NCI-H2171 treated with DMSO at 0.1 percent for 48 hours (cell line): Measurements from ENCODE around the gene PARD3B.
A peak's percentile ranks its signal among the peaks of the same experiment; 100 is the strongest.
"Not testable (repeated sequence)": the region's sequence is repeated elsewhere in the genome, so short reads cannot be mapped to it uniquely, and the experiment has no call there.

Experiments
- DNase-seq: peaks from one replicate; lab custom pipeline; 2025; lab: John Stamatoyannopoulos, UW

Gene PARD3B

DNA sequence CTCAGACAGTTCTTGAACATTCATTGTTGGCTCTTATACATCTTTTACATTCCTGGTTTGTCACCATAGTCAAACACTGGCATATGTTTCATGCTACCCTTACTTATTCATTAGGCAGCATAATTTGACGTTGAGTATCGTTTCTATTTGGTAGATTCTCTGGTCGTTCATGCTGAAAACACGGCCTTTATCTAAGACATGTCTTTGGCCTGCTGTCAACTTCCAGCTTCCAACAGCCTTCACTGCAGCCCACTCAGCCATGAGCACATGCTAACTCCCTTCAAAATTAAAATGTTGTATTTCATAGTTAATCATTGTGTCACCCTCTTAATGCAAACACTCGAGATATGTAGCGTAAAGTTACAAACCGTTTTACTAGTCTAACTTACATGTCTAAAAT lies 644.0 kb downstream of the PARD3B start:
- peak; percentile 70 for DNase-seq

- DNase-seq: no peak
Observed at GRCh38 chr2:205190528-205190927, 645.3 kb downstream of the PARD3B start.

DNA sequence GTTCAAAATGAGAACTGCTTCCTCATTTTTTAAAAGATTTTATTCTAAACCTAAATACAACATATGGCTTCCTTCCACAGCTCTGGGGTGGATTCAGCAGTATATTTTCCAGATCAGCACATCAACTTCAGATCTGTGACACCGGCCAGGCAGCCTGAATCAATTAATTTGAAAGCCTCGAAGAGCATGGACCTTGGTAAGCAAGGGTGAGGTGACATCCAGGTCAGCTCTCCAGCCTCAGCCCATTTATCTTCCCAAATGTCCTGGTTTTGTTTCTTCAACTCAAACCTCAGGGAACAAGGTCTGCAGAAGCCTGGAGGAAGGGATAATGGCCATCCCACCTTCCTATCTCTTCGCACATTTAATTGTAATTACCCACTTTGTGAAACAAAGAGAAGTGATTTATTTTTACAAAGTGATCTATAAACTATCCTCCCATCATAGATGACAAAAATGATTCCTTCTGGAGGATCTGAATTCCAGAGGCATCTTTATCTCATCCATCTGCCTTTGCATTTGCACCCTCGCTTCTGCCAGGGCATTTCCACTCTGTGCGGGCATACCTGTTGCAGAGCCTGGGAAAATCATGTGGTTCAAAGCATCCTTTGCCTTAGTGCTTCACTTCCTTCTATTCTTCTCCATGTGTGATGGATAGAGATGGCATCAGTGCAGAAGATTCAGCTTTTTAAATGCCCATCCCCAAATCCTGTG lies 648.0 kb downstream of the PARD3B start:
- no peak for DNase-seq

DNA sequence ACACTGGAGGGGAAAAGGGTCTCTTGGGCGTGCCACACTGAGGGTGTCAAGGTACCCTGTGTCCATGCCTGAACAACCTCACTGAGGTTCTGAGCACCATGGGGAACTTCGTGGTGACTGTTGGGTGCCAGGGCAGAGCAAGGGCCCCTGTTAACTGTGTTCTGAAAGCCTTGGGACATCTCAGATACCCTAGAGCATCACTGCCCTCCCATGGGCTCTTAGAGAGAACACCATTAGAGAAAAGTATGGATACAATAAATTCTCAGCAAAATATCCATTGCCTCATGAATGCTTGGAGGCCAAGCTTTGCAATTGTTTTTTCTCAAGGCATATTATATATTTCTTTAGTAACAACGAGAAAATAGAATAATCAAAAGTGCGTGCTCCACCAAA lies 648.6 kb downstream of the PARD3B start:
- DNase-seq: no peak

GRCh38 chr2:205197468-205198139 lies 652.3 kb downstream of the PARD3B start:
- peak; percentile 20 for DNase-seq

GRCh38 chr2:205198140-205198525 lies 652.9 kb downstream of the PARD3B start:
- DNase-seq: no peak

- DNase-seq: no peak
Observed at GRCh38 chr2:205199165-205199850, 654.0 kb downstream of the PARD3B start.

DNA sequence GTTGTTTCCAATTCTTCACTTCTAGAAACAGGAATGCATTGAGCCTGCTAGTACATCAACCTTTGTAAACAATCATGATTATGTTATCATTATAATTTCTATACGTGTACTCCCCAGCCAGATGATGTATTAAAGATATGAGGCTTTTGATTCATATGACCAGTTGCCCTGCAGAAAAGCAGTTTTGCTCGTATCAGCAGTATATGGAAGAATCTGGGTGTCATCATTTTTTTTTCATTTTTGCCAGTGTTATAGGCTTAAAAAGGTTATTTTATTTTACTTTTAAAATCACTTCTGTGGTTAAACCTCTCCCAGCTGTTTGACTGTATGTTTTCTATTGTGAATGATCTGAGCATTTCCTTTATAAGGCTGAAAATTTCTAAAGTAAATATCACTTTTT lies 665.2 kb downstream of the PARD3B start:
- no peak for DNase-seq

DNA sequence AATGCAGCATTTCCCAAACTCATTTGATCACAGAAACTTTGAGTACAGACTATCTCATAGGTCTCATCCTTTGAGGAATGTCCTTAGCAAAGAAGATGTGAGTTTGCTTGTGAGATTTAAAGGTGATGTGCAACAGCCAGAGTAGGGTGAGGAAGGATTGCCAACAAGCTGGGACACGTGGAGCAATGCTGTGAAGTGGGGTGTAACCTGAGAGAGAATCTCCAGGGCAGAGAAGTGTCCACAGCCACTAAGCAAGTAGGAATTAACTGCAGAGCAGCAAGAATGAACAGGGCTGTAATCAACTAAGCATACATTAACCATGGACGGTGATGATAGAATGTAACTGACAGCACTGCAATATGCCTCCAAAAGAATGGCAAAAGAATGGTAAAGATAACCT lies 667.1 kb downstream of the PARD3B start:
- DNase-seq: peak; percentile 21

DNA sequence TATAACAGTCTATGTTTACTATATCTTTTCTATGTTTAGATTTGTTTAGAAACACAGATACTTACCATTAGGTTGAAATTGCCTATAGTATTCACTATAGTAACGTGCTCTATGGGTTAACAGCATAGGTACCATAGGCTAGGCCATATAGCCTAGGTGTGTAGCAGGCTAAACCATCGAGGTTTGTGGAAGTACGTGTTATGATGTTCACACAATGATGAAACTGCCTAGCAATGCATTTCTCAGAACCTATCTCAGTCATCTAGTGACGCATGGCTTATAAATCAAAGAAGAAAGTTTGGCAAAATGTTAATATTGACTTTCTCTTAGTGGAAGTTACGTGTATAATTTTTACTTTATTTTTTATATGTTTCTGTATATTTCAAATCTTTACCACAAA lies 670.8 kb downstream of the PARD3B start:
- DNase-seq: no peak

GRCh38 chr2:205216580-205216979 lies 671.3 kb downstream of the PARD3B start:
- DNase-seq: no peak

DNA sequence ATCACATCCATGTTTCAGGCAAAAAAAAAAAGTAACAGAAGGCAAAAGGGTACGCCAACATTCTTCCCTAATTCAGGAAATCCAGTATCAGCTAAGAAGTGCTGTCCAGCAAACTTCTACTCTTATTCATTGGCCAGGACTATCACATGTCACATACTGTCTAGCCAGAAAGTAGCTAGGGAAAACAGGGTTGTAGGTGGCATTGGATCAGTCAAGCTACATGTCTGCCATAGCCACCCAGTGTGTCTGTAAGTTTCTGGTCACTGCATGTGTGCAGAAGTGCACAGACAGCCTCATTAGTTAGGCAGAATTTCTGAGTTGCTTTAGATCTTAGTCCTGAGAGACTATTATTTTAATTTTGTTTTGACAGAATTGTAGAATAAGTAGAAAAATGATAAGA lies 671.7 kb downstream of the PARD3B start:
- DNase-seq: no peak

DNA sequence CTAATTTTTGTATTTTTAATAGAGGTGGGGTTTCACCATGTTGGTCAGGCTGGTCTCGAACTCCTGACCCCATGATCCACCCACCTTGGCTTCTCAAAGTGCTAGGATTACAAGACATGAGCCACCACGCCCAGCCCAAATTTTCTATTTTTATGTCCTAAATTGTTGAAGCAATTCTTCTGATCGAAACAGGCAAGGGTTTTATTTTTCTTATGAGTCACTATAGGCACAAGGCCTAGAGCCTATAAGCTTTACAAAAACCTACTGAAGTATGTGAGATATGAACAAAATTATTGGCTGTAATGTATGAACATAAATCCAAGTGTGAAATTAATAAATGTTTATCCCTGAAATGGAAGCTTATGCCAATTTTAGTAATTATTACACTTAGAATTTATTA lies 672.8 kb downstream of the PARD3B start:
- DNase-seq: no peak

DNA sequence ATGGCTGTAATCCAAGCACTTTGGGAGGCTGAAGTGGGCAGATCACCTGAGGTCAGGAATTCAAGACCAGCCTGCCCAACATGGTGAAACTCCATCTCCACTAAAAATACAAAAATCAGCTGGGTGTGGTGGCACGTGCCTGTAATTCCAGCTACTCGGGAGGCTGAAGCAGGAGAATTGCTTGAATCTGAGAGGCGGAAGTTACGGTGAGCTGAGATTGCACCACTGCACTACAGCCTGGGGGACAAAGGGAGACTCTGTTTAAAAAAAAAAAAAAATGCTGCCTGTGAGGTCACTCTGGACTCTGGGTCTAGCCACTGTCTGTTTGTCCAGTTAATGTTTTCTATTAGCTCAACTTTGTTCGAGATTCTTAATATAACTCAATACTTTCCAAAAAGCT lies 673.5 kb downstream of the PARD3B start:
- not testable (repeated sequence) for DNase-seq

DNA sequence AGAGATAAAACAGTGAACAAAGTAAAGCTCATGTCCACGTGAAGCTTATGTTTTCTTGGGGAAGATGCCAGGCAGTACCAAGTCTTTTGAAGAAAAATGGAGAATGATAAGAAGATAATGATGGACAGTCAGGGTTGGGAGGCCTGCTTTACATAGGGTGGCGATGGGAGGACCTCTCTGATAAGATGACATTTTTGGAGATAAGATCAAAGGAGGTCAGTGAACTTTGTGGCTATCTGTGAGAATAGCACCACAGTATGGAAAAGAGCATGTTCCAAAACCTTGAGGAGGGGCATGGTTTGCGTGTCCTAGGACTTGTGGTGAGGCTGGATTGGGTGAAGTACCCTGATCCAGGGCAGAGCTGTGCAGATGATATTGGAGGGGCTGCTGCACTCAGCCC lies 675.3 kb downstream of the PARD3B start:
- DNase-seq: no peak

DNA sequence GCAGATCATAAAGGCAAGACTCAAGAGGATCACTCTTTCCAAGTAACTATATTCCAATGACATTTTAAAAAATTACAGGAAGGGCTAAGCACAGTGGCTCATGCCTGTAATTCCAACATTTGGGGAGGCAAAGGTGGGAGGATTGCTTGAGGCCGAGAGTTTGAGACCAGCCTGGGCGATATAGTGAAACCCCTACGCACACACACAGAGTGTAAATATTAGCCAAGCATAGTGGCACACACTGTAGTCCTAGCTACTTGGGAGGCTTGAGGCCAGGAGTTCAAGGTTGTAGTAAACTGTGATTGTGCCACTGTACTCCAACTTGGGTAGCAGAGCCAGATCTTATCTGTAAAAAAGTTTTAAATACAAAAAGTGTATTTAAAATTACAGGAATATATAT lies 686.8 kb downstream of the PARD3B start:
- no peak for DNase-seq

DNA sequence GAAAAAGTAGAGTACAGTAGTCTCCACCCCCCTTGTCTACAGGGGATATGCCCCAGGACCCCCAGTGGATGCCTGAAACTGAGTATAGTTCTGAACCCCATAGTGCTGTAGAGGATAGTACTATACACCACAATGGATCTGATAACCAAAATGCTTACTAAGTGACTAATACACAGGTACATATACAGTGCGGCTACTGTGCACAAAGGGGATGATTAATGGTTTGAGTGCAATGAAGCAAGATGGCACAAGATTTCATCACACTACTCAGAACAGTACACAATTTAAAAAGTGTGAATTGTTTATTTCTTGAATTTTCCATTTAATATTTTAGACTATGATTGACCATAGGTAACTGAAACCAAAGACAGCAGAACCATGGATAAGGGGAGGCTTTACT lies 690.2 kb downstream of the PARD3B start:
- no peak for DNase-seq

DNA sequence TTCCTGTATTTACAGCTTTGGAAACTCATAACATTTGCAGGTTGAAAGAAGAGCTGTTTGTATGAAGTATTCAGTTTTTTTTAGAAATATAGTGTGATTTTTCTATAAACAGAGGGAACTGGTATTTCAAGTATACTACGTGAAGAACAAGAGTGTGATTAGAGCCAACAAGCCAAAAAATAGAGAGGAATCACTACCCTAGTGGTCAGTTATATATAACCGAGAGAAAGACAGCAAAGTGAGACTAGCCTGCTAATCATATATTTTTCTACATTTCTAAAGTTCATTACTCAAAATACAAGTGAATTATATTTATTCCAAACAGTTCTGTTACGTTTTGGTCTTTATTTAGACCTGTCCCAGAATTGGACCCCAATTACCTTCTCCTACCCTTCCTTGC lies 692.2 kb downstream of the PARD3B start:
- no peak for DNase-seq

DNA sequence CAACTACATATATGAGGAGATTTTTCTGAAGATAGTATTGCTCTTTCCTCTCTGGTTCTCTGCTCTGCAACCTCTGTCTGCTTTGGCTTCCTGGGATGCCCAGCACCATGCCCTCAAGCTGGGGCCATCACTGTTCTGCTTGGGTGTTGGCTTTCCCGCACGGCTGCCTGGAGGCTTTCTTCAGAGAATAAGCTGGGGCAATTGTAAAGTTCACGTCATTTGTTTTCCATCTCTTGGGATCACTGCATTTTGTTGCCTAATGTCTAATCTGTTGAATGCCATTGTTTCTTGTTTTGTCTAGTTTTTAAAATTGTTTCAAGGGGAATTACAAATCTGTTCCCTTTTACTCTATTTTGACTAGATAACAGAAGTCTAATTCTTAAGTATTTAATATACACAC lies 699.7 kb downstream of the PARD3B start:
- DNase-seq: no peak

DNA sequence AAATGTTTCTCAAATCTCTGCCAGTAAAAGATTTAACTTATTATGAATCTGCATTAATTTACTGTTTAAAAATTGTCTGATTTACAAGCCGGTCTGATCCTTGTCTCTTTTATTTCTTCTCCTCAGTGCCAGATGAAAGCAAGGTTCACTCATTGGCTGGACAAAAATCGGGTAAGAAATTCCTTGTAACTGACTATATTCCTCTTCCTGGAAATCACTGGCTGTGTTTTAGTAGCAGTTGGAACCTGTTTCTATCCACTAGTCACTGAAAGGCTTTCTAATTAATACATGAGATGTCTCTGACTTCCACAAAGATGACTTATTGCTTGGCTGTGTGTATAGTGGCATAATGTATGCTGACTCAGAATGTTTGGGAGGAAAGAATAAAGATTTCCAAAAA lies 700.4 kb downstream of the PARD3B start:
- no peak for DNase-seq

- DNase-seq: no peak
Observed at GRCh38 chr2:205259121-205259520, 713.8 kb downstream of the PARD3B start.

DNA sequence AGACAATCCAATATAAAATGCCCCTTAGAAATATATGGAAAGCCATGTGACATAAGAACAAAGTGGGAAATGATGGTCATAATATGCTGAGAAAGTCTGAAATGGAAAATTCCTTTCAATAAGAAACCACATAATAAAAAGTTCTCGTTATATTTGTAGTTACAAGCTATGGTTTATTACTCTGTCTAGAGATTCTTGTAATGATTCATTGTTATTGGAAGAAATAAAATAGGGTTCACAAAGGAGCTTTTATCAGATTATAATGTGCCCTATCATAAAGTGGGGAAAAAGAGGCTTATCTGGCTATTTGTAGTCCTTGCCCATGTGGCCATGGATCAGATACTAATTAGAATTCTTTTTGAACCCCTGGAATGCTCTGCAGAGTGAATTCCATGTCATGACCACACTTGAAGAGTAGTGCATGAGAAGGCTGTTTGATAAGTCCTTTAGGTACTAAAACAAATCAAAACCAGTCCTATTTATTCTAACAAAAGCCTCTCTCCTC lies 716.3 kb downstream of the PARD3B start:
- DNase-seq: no peak

DNA sequence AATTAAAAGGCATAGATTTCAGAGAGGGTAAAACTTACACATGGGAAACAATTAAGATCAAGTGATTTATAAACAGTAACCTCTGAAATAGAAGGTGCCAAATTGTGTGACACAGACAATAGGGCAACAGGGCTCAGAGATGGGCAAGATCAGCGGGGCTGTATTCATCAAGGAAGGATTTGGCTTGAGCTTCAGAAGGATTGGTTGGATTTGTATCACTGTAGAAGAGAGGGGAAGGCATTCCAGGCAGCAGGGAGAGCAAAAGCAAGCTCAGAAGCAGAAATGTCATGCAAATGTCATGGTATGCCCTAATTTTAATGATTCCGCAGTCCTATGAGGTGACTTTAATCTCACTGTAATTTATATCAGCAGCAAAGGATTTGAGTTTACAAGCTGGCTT lies 722.0 kb downstream of the PARD3B start:
- no peak for DNase-seq
